ENCODE measurements around the gene BMP10. TPM values are rescaled to one million over a fixed set of nuclear protein-coding genes. Genes with fewer than 3 reads are reported as not detected.

Gene BMP10, protein sequence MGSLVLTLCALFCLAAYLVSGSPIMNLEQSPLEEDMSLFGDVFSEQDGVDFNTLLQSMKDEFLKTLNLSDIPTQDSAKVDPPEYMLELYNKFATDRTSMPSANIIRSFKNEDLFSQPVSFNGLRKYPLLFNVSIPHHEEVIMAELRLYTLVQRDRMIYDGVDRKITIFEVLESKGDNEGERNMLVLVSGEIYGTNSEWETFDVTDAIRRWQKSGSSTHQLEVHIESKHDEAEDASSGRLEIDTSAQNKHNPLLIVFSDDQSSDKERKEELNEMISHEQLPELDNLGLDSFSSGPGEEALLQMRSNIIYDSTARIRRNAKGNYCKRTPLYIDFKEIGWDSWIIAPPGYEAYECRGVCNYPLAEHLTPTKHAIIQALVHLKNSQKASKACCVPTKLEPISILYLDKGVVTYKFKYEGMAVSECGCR
- total RNA-seq: not detected in 3 replicates
- long read RNA-seq: 0 reads

DNA sequence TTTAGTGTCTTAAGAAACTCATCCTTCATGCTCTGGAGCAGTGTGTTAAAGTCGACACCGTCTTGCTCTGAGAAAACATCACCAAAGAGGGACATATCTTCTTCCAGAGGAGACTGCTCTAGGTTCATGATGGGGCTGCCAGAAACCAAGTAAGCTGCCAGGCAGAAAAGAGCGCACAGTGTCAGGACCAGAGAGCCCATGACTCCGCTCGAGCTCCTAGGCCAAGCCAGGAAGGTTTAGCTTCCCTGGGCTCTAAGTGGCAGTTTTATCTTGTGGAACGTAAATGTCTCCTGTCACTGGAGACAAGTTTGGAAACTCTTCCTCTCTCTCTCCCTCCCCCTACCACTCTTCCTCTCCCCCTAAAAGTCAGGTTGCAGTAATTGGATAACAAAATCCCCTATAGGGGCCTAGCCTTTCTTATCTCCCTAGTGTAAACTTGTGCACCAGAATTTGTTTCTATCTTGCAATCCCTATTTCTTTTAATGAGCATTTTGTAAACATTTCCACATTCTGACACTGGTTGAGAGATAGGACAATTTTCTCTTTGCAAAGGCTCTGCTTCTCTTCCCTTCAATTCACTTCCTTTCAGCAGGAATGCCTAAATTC lies at the start of gene BMP10:
Gene BMP10 (minus strand): TSS at position 239 of the 606 bp plus-strand sequence. CDS start 39 bp downstream, at position 200.
- Mint-ChIP-seq H3K27ac (ENCODE audit: unreplicated experiment) (no peak within 1 kb of the TSS), H3K4me3 (ENCODE audit: unreplicated experiment) (no peak within 1 kb of the TSS), H3K27me3 (ENCODE audit: low read depth) (no peaks in the 10 kb centered on the region), H3K9me3 (ENCODE audit: low read depth) (no peaks in the 10 kb centered on the region), H3K36me3 (ENCODE audit: low read depth) (no peaks in the 10 kb centered on the region), H3K4me1 (ENCODE audit: low read depth) (no peaks in the 10 kb centered on the region)
- TF ChIP-seq, protein P1, sequence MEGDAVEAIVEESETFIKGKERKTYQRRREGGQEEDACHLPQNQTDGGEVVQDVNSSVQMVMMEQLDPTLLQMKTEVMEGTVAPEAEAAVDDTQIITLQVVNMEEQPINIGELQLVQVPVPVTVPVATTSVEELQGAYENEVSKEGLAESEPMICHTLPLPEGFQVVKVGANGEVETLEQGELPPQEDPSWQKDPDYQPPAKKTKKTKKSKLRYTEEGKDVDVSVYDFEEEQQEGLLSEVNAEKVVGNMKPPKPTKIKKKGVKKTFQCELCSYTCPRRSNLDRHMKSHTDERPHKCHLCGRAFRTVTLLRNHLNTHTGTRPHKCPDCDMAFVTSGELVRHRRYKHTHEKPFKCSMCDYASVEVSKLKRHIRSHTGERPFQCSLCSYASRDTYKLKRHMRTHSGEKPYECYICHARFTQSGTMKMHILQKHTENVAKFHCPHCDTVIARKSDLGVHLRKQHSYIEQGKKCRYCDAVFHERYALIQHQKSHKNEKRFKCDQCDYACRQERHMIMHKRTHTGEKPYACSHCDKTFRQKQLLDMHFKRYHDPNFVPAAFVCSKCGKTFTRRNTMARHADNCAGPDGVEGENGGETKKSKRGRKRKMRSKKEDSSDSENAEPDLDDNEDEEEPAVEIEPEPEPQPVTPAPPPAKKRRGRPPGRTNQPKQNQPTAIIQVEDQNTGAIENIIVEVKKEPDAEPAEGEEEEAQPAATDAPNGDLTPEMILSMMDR (IDR thresholded peaks at IDR 0.05): no peak
- DNase-seq (ENCODE audit: low spot score): no peak

DNA sequence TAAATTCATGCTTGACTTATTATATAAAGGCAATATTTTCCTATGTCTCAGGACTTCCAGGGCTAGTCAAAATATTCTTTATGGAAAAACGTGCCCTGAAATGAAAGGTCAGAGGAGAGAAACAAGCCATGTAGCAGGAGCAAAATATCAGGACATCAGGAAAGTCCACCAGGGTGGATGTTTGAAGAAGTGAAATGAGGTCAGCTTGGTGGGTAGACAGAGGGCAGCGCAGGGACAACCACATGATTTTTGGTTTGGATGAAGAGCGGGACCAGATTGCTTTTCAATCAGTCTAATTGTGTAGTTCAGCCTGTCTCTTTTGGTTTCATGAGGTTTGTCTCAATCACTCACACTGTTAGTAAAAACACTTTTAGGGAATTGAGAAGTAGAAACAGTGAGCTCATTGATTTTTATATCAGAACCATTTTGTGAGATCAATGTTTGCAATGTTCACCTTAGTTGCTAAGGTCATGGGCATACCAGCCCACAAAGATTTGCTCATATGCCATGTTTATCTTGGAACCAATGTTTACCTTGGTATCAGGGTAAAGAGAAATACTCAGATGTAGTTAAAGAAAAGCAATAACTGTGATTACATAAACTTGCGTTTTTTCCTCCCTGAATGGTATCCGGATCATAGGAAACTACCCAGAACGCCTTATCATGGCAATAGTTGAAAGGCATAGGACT lies 49.4 kb upstream of the BMP10 start:
- no peak for DNase-seq (ENCODE audit: low spot score)
- Mint-ChIP-seq H3K36me3 (ENCODE audit: low read depth) (no peaks in the 10 kb centered on the region), H3K27ac (ENCODE audit: unreplicated experiment) (no peak overlapping the region), H3K4me3 (ENCODE audit: unreplicated experiment) (no peak overlapping the region), H3K9me3 (ENCODE audit: low read depth) (no peaks in the 10 kb centered on the region), H3K27me3 (ENCODE audit: low read depth) (no peaks in the 10 kb centered on the region), H3K4me1 (ENCODE audit: low read depth) (peaks cover 16% of the 10 kb centered on the region)
- TF ChIP-seq, protein P1 (IDR thresholded peaks at IDR 0.05): no peak

DNA sequence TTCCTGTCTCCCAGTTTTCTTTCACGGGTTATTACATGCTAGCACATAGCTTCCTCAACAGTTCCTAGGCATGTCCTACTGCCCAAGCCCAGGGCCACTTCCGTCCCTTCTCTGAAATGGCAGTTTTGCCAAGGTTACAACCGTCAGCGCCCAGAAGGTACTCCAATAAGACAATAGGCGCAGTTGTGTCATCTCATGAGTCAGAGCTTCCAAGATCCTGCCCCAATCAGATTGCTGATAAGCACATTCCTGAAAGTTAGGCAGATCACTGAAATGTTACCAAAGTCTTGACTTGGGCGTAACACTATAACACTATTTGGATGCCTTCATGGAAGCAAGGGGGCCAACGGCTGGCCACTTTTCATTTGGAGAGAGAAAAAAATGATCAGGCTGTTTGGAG lies 47.3 kb upstream of the BMP10 start:
- H3K27me3 Mint-ChIP-seq (ENCODE audit: low read depth): no peaks in the 10 kb centered on the region
- TF ChIP-seq, protein P1 (IDR thresholded peaks at IDR 0.05): no peak
- peaks cover 13% of the 10 kb centered on the region for H3K4me1 Mint-ChIP-seq (ENCODE audit: low read depth)
- no peaks in the 10 kb centered on the region for H3K36me3 Mint-ChIP-seq (ENCODE audit: low read depth)
- no peak overlapping the region for H3K27ac Mint-ChIP-seq (ENCODE audit: unreplicated experiment)
- no peak for DNase-seq (ENCODE audit: low spot score)
- no peak overlapping the region for H3K4me3 Mint-ChIP-seq (ENCODE audit: unreplicated experiment)
- no peaks in the 10 kb centered on the region for H3K9me3 Mint-ChIP-seq (ENCODE audit: low read depth)

DNA sequence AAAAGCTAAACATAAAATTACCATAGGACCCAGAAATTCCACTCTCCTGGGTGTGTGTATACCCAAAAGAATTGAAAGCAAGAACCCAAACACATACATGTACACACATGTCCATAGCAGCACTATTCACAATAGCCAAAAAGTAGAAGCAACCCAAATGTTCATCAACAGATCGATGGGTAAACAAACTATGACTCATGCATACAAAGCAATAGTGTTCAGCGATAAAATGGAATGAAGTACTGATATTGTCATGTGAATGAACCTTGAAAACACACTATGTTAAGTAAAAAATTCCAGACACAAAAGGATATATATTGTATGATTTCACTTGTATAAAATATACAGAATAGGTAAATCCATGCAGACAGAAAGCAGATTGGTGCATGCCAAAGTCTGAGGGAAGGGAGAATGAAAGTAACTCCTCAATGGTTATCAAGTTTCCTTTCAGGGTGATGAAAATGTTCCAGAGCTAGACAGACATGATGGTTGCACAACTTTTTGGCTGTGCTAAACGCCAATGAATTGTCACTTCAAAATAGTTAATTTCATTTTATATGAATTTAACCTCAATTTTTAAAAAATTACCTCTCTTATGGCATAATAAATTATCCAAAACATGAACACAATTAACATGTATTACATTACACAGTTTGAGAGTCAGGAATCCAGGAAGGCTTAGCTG lies 46.0 kb upstream of the BMP10 start:
- DNase-seq (ENCODE audit: low spot score): no peak
- TF ChIP-seq, protein P1 (IDR thresholded peaks at IDR 0.05): no peak

DNA sequence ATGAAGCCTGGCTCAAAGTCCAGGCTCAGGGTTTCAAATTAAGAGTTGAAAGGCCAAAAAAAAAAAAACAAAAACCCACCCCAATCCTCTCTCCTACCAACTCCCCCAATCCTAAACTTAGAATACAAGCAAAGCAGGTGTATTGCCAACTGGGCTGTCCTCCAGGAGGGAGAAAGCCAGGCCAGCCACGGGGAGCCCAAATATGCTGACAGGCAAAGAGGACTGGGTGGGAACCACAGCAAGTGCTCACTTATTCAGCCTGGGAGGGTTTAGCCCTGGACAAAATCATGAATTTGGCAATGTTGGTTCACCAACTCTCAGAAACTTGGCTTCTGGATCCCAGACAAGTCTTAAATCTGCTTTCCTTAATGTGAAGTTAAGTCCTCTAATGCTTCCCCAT lies 45.0 kb upstream of the BMP10 start:
- H3K27me3 Mint-ChIP-seq (ENCODE audit: low read depth): no peaks in the 10 kb centered on the region
- no peak overlapping the region for H3K4me3 Mint-ChIP-seq (ENCODE audit: unreplicated experiment)
- no peaks in the 10 kb centered on the region for H3K9me3 Mint-ChIP-seq (ENCODE audit: low read depth)
- TF ChIP-seq, protein P1 (IDR thresholded peaks at IDR 0.05): no peak
- peaks cover 7% of the 10 kb centered on the region for H3K4me1 Mint-ChIP-seq (ENCODE audit: low read depth)
- H3K36me3 Mint-ChIP-seq (ENCODE audit: low read depth): no peaks in the 10 kb centered on the region
- DNase-seq (ENCODE audit: low spot score): no peak
- no peak overlapping the region for H3K27ac Mint-ChIP-seq (ENCODE audit: unreplicated experiment)

More for the DNA sequence above, 46.0 kb upstream of the BMP10 start:
- H3K9me3 Mint-ChIP-seq (ENCODE audit: low read depth): no peaks in the 10 kb centered on the region
- H3K4me3 Mint-ChIP-seq (ENCODE audit: unreplicated experiment): no peak overlapping the region
- H3K36me3 Mint-ChIP-seq (ENCODE audit: low read depth): no peaks in the 10 kb centered on the region
- peaks cover 13% of the 10 kb centered on the region for H3K4me1 Mint-ChIP-seq (ENCODE audit: low read depth)
- H3K27ac Mint-ChIP-seq (ENCODE audit: unreplicated experiment): no peak overlapping the region
- H3K27me3 Mint-ChIP-seq (ENCODE audit: low read depth): no peaks in the 10 kb centered on the region
